CMK (cell line): ENCODE data around the gene TXN.
"Not testable (repeated sequence)": the region's sequence is repeated elsewhere in the genome, so short reads cannot be mapped to it uniquely, and the experiment has no call there.

Source experiments
- DNase-seq: peaks from one replicate; pipeline ENCODE4 v3.0.0-alpha.2; 2010; ENCODE audit warnings: low read depth

Gene TXN

DNA sequence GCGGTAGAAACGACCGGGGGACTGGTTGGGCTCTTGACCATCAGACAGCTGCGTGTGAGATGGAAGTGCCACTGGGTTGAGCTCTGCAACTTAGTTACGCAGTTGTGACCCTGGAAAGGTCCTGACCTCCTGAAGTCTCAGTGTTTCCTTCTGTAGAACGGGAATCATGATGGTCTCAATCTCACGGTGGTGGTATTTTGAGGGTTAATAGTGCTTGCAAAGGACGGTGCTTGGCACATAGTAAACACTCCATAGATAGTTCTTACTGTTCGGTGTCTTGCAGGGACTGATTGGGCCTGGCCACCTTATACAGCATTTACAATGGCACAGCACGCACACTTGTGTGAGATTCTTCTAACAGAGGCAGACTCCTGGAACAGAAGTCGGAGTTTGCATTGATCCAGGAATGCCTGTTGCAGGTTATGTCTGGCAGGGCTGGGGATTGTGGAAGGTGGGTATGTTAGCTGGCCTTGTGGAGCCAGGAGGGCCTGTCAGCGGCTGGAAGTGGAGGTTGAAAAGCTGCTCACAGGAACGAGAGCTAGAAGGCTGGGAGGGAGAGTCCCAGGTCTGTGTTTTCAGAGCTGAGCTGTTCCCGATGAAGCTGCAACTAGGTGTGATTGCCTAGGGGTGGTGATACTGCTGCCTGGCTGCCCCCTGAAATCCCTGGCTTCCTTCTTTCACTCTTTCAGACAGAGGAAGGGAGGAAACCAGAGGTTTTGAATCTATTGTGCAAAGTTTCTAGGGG is 962 bp upstream of the TXN start:
- DNase-seq, result no peak

DNA sequence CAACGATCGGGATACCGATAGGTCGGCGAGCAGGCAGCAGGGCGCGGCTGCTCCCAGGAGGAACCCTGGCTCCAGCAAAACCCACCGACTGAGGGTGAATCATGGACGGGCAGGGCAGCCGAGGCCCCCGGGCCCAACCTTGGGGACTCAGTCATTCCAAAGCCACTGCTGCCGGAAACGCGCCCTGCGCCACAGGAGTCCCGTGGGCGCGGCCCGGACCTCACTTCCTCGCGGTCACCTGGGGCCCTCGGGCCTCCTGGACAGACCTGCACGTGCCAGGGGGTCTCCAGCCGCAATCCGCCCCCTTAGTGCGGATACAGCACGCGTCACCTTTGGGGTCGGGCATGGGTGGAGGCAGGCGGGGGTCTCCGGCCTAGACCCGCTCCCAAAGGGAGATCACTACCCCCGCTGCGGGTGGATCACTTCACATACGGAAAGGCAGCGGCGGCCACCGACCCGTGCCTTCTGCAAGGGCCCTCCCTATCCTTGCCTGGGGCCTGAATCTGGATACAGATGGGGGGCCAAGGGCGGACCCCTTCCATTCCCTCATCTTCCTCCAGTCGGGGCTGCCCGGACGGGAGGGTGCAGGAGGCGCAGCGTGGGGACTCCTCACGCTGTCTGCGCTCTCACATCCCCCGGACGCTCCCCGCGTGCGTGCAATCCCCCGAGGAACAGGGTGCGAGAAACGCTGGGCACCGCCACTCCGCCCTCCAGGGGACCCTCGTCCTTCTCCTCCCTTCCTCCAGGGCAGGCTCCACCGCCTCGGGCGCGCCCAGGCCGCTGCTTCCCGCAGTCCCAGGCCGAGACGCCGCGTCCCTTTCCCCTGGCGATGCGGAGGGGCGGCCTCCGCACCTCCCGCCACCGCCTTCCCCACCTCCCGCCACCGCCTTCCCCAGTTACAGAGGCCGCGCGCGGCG is 586 bp downstream of the TXN start:
- DNase-seq, result no peak

DNA sequence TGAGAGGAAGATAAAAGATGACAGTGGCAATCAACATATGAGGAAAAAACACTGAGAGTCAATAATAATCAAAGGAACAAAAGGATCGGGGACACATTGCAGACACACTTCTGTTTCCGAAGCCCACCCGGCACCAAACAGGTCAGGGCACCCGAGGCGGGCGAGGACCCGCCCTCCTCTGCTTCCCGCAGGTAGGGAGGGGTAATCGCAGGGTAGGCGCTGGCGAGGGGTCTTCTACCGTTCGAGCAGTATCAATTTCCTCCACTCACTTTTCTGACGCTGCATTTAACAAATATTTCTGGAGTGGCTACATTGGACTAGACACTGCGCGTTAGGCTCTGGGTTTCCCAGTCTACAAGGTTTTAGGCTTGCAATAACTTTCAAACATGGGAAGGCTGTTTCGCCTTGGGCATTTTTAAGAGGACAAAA is 1.3 kb downstream of the TXN start:
- DNase-seq, result no peak

DNA sequence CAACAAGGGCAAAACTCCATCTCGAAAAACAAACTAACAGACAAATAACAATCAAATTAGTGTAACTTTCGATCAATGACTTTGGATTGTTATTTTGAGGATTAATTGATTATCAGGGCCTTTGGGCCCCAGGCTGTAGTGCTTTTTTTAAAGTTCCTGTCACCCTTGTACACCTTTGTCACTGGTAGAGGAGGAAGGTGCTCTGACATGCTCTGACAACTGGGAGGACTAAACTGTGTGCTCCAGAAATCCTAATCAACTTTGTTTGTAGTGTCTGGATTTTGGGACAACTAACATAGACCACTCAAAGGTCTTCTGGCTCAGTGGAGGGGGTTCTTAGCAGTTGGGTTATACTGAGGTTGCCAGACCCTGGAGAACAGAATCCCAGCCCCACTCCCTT is 1.8 kb downstream of the TXN start:
- no peak for DNase-seq

DNA sequence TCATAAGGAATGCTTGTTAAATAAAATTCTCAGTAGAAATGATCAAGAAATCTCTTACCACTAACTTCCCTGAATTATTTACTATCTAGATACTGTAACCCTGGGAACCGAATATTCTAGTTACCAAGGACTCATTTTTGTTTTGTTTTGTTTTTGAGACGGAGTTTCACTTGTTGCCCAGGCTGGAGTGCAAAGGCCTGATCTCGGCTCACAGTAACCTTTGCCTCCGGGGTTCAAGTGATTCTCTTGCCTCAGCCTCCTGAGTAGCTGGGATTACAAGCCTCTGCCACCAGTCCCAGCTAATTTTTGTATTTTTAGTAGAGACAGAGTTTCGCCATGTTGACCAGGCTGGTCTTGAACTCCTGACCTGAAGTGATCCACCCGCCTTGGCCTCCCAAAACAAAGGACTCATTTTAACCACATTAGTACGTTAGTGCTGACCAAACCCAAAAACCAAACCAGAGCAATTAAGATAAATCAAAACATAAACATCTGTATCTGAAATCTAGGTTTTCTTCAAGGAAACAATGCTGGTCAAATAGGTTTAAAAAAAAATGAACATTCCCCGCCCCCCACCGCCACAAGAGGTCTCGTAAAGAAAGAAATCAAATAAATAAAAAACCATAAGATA is 3.7 kb downstream of the TXN start:
- no peak for DNase-seq

DNA sequence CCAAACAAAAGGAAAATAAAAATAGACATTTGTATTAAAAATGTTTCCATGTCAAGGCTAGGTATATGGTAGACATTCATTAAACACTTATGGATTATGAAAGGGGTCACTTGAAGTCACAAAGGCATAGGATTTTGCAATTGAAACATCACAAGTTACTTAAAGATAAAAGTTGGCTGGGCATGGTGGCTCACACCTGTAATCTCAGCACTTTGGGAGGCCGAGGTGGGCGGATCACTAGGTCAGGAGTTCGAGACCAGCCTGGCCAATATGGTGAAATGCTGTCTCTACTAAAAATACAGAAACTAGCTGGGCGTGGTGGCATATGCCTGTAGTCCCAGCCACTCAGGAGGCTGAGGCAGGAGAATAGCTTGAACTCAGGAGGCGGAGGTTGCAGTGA is 4.5 kb downstream of the TXN start:
- DNase-seq, result not testable (repeated sequence)

DNA sequence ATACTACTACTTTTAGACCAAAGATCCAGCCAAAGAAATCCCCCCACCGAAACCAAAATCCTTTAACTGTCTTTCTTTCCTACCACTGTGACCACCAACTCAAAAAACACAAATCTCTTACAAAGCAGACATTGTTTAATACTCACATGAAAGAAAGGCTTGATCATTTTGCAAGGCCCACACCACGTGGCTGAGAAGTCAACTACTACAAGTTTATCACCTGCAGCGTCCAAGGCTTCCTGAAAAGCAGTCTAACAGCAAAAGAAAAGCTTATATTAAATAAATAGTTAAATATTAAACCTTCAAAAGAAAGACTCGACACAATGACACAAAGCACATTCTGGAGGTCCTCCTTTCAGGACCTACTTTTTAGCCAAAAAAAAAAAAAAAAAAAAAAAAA is 5.1 kb downstream of the TXN start:
- no peak for DNase-seq

DNA sequence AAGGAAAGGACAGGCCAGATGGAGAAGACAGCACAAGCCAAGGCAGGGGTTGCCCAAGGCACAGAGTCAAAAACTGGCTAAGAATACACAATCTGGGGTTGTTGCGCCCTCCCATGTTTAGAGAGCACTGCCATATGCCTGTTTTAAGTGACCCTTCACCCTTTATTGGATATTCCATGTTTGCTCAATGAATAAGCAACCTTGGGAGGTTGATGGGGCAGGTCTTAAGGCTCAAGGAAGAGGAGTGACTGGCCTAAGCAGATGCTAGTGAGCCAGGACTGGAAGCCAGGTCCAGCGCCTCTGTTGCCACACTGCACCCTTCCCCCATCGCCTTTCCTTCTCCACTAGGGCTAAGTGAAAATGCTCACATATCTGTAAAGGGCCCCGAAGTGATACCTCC is 6.7 kb downstream of the TXN start:
- DNase-seq, result no peak

DNA sequence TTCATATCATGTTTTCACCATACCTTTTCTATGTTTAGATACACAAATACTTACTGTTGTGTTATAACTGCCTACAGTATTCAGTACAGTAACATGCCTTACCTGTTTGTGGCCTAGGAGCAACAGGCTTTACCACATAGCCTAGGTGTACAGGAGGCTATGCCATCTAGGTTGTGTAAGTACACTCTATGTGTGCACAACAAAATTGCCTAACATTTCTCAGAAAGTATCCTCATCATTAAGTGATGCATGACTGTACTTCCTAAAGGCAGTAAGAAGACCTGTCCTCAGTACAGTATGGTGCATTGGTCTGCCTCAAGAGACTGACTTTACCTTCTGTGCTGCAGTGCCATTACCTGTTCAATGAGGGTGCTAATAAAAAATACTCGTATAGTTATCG is 7.9 kb downstream of the TXN start:
- DNase-seq, result no peak

DNA sequence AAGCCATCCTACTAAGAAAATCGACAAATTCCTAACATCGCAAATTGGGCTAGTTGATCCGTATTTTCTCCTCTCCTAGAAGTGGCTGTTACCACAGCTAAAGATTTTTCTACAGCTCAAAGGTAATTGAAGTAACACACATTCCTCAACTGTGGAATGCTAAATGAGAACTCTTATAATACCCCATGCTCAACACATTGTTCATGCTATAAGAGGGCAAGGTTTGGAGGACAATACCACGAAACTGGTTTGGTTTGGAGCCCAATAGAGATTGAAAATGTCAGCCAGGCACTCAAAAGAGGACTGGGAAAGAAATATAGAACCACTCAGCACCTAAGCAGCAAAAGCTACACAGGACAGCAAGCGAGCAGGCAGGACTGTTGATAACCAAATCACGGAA is 10.1 kb downstream of the TXN start:
- DNase-seq, result no peak

DNA sequence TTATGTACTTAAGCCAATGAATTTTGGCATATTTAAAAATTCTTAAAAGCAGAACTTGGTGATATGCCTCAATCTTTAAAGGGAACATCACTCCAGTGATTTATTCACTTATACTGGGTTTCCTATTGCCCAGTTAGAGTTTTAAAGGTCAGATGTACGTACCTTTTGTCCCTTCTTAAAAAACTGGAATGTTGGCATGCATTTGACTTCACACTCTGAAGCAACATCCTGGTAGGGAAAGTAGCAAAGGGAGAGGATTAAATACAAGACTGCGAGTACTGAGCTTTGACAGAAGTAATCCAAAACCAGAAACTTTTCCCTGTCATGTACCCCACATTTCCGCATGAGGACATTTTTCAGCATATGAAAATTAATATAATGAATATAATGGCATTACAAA is 11.7 kb downstream of the TXN start:
- no peak for DNase-seq

DNA sequence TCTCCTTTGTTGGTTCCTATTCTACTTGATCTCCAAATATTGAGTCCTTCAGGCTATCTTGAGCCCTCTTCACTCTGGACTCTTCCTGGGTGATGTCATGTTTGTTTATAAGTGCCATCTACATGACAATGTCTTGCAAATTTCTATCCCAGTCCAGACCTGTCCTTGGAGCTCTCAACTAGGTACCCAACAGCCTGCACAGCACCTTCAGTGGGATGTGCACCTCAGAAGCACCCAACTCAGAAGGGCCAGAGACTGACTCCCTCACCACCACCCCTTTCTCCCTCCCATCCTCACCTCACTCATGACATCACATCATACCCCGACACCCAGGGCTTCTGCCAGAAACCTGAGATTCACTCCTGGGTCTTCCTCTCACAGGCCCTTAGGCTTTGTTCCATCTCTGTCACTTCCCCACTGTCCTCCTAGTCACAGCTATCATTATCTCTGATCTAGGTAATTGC is 14.4 kb downstream of the TXN start:
- DNase-seq, result no peak

DNA sequence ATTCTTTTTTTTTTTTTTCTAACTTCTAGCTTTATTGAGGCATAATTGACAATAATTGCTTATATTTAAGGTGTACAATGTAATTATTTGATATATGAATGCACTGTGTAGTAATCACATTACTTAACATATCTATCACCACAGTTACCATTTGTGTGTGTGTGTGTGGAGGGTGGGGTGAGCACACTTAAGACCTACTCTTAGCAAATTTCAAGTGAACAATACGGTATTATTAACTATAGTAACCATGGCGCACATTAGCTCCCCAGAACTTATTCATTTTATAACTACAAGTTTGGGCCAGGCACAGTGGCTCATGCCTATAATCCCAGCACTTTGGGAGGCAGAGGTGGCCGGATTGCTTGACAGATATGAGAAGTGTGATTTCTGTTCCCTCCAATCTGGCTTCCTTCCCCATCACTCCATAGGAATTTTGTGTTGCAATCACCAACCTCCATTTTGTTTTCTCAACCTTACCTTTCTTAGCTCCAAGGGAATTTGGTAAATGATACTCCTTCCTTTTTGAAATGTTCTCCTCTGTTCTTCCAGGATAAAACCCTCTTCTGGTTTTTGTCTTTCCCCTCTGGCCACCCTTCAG is 14.9 kb downstream of the TXN start:
- DNase-seq, result no peak

DNA sequence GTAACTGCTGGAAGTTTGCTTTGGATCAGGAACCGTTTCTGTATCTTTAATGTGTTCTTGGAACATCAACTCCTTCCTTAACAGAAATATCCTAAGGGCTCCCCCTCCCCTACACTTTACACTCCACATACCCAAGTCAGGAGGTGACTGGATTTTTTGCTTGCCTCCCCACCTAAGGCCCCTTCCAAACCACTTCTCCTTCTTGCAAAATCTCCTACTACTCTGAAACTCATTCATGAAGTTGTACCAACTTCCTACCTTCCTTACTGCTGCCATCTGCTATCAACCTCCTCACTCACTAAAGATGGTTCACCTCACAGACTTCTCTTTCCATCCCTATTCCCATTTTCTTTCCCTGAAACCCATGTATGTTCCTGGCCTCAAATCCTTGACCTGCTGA is 16.1 kb downstream of the TXN start:
- no peak for DNase-seq

DNA sequence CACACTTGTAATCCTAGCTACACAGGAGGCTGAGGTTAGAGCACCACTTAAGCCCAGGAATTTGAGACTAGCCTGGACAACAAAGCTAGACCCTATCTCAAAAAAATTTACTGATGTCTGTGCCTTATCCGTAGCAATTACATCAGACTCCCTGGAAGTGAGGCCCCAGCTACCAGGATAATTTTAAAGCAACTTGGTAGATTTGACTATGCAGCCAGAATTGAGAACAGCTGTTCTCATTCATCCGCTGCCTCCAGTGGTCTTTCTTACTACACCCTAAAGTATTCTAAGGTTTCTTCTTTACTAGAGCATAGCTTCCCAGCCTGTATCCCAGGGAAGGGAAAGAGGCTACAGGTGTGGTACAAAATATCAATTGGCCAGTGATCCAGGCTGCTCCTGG is 28.0 kb downstream of the TXN start:
- no peak for DNase-seq

DNA sequence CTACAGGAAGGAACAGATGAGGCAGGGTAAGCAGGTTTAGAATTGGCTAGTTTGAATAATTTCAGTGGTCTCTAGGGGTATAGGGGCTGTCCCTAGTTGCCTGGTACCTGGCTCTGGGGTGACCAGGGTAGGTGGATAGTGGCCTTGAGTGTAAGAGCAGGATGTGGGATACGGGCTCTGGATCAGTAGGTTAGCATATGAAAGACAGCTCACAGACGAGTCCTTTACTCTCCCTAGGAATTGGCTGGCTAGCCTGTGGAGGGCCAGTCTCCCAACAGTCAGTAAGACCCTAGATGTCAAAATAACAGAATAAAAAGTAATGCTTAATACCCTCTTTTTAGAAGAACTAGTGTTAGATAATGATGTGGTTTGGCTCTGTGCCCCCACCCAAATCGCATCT is 31.7 kb downstream of the TXN start:
- DNase-seq, result no peak

DNA sequence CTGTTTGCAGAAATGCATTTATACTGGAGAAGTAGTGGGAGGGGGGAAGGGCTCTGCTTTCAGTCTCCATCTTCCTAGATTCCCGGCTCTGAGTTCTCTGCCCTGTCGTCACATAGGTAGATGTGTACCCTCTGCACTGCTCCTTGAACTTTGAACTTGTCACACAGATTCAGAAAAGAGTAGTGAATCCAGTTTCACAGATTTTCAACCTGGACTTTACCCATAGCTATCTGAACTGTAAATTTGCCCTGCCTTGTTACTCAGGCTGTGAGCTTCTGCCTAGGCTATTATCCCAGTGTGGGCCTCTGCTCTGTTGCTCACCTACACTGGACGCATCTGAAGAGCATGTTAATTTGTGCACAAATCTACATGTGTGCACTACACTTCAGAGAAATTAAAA is 35.5 kb downstream of the TXN start:
- DNase-seq, result no peak

DNA sequence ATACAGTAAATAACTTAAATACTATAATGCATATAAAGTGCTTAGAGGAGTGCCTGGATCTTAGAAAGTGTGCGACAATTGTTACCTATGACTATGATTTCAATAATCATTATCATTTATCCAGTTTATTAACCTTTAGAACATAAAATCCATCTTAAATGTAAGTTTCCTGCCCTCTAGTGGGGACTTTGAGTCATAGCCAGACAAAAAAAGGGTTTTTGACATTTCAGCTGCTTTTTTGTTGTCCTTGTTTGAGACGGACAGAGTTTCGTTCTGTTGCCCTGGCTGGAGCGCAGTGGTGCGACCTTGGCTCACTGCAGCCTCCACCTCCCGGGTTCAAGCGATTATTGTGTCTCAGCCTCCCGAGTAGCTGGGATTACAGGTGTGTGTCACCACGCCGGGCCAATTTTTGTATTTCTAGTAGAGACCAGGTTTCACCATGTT is 38.6 kb downstream of the TXN start:
- DNase-seq, result no peak

DNA sequence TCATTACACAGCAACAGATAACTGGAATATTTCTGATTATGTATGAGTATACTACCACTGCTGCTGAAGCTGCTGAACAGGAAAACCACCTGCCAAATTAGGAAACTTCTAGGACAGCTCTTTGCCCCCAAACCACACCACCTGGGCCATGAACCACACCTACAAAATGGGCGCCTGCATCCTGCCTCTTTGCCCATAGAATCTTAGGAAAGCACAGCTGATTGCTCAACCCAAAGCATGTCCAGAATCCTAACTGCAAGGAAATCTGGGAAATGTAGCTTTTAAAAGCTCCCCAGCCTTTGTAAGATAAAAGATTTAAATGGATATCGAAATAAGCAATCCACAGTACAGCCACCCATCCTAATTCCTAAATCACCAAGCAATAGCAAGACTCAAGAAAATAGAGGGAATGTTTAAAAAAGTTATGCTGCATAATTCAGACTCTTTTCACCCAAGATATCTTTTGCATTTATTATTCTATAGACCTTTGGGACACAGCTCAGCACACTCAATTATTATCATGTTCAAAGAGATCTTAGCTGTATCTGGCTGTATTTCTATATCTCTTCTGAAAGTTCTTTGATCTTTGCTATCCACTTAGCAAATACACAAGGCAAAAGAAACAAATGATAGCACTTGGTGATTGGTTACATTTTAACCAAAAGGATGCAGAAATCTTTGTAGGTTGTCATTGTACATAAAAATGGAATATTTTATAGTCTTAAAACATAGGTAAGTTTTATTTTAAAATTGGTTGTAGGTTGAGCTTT is 41.5 kb downstream of the TXN start:
- DNase-seq, result no peak

DNA sequence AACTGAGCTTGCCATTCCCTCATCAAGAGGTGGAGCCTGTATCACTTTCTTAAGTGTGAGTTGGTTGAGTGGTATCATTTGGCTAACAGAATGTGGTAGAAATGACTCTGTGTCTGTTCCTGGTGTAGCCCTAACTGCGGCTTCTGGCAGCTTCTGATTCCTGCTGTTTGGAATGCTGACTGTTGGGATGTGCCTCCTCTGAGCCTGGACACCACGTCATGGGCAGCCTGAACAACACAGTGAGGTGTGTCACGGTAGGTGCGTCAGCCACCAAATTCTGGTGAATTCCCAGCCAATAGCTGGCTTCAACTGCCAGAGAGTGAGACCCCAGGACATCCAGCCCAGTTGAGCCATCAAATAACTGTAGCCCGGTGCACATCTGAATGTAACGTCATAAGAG is 42.2 kb downstream of the TXN start:
- DNase-seq, result no peak

DNA sequence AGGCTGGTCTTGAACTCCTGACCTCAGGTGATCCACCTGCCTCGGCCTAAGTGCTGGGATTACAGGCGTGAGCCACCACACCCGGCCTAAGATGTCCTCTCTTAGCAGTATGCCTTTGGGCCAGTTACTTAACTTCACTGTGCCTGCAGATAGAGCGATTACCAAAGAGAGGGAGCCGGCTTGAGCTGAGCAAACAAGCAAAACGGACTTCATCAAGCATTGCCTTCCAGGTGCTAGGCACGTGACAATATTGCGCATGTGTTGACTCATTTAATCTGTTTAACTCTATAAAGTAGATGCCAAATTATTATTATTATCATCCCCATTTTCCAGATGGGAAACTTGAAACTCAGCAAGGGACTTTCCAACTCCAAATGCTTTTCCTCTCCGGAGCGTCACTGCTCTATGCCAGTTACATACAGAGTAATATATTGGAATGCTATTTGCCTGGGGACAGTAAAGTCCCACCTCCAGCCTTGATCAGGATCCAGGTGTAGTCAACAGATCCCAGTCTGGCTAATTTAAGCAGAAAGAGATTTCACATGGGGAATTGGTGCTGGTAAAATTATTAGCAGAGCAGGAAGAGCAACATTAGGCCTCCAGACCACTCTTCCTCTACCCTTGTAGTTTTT is 42.8 kb downstream of the TXN start:
- no peak for DNase-seq
